Measurements from ENCODE around the gene NPR3. TPM values are rescaled to one million over a fixed set of nuclear protein-coding genes. Genes with fewer than 3 reads are reported as not detected.

Gene NPR3
- total and polyA plus RNA-seq, 2 donors (not counting 1 experiment from before 2014, with no cell fraction given): 14.9 to 87.3 TPM

GRCh38 chr5:32812399-32812798, 101.3 kb downstream of the NPR3 start:
- no peak overlapping the region for H3K27ac ChIP-seq (ENCODE audit: insufficient read depth, low read length)
- H3K9me3 ChIP-seq (ENCODE audit: control insufficient read depth, insufficient read depth, low read depth, low read length): no peaks in the 10 kb centered on the region
- TF ChIP-seq CTCF (conservative IDR thresholded peaks at IDR 0.05 in 1 of 2, IDR thresholded peaks at IDR 0.05 in 1 of 2; ENCODE audit: low read depth in 1 of 2, low read length in 2 of 2): no peak
- TF ChIP-seq EZH2 (IDR thresholded peaks at IDR 0.05; ENCODE audit: low read length, missing control alignments): no peak
- H3K36me3 ChIP-seq (ENCODE audit: control insufficient read depth, insufficient read depth, low read length): no peaks in the 10 kb centered on the region
- H3K4me1 ChIP-seq (ENCODE audit: control insufficient read depth, extremely low read depth, insufficient read depth, low read length): peaks cover 6% of the 10 kb centered on the region
- H3K4me2 ChIP-seq (ENCODE audit: extremely low read depth, insufficient read depth, low read length): no peak overlapping the region
- H4K20me1 ChIP-seq (ENCODE audit: control insufficient read depth, extremely low read depth, insufficient read depth, low read length): no peaks in the 10 kb centered on the region
- H3K27me3 ChIP-seq (ENCODE audit: control insufficient read depth, insufficient read depth, low read length): no peaks in the 10 kb centered on the region
- H2AFZ ChIP-seq (ENCODE audit: low read length): no peak overlapping the region
- H3K9ac ChIP-seq (ENCODE audit: insufficient read depth, low read length): no peak overlapping the region
- DNase-seq (ENCODE audit: low read depth in 2 of 2): no peak
- no peaks in the 10 kb centered on the region for H3K79me2 ChIP-seq (ENCODE audit: control insufficient read depth, insufficient read depth, low read length)
- H3K4me3 ChIP-seq (replicated peaks in 1 of 4; ENCODE audit: control extremely low read depth in 1 of 4, insufficient read depth in 1 of 4, low read depth in 3 of 4, low read length in 4 of 4): no peak overlapping the region

- peak; percentile 18 to 19 for DNase-seq (ENCODE audit: low read depth in 2 of 2)
- no peaks in the 10 kb centered on the region for H4K20me1 ChIP-seq (ENCODE audit: control insufficient read depth, extremely low read depth, insufficient read depth, low read length)
- H3K4me3 ChIP-seq (replicated peaks in 1 of 4; ENCODE audit: control extremely low read depth in 1 of 4, insufficient read depth in 1 of 4, low read depth in 3 of 4, low read length in 4 of 4): no peak overlapping the region
- no peaks in the 10 kb centered on the region for H3K36me3 ChIP-seq (ENCODE audit: control insufficient read depth, insufficient read depth, low read length)
- no peaks in the 10 kb centered on the region for H3K79me2 ChIP-seq (ENCODE audit: control insufficient read depth, insufficient read depth, low read length)
- H3K9ac ChIP-seq (ENCODE audit: insufficient read depth, low read length): no peak overlapping the region
- no peak overlapping the region for H2AFZ ChIP-seq (ENCODE audit: low read length)
- no peak for TF ChIP-seq CTCF (conservative IDR thresholded peaks at IDR 0.05 in 1 of 2, IDR thresholded peaks at IDR 0.05 in 1 of 2; ENCODE audit: low read depth in 1 of 2, low read length in 2 of 2)
- no peak for TF ChIP-seq EZH2 (IDR thresholded peaks at IDR 0.05; ENCODE audit: low read length, missing control alignments)
- no peaks in the 10 kb centered on the region for H3K27me3 ChIP-seq (ENCODE audit: control insufficient read depth, insufficient read depth, low read length)
- peaks cover 6% of the 10 kb centered on the region for H3K4me1 ChIP-seq (ENCODE audit: control insufficient read depth, extremely low read depth, insufficient read depth, low read length)
- H3K27ac ChIP-seq (ENCODE audit: insufficient read depth, low read length): no peak overlapping the region
- H3K4me2 ChIP-seq (ENCODE audit: extremely low read depth, insufficient read depth, low read length): no peak overlapping the region
- no peaks in the 10 kb centered on the region for H3K9me3 ChIP-seq (ENCODE audit: control insufficient read depth, insufficient read depth, low read depth, low read length)
These were observed 103.0 kb downstream of the NPR3 start for GRCh38 chr5:32814141-32814540.

- H3K9ac ChIP-seq (ENCODE audit: insufficient read depth, low read length): no peak overlapping the region
- peak; percentile 88 for DNase-seq (ENCODE audit: low read depth in 2 of 2)
- no peak overlapping the region for H2AFZ ChIP-seq (ENCODE audit: low read length)
- H3K4me1 ChIP-seq (ENCODE audit: control insufficient read depth, extremely low read depth, insufficient read depth, low read length): peaks cover 6% of the 10 kb centered on the region
- TF ChIP-seq CTCF (conservative IDR thresholded peaks at IDR 0.05 in 1 of 2, IDR thresholded peaks at IDR 0.05 in 1 of 2; ENCODE audit: low read depth in 1 of 2, low read length in 2 of 2) (no peak), EZH2 (IDR thresholded peaks at IDR 0.05; ENCODE audit: low read length, missing control alignments) (no peak)
- no peaks in the 10 kb centered on the region for H3K9me3 ChIP-seq (ENCODE audit: control insufficient read depth, insufficient read depth, low read depth, low read length)
- H3K36me3 ChIP-seq (ENCODE audit: control insufficient read depth, insufficient read depth, low read length): no peaks in the 10 kb centered on the region
- no peak overlapping the region for H3K4me3 ChIP-seq (replicated peaks in 1 of 4; ENCODE audit: control extremely low read depth in 1 of 4, insufficient read depth in 1 of 4, low read depth in 3 of 4, low read length in 4 of 4)
- no peaks in the 10 kb centered on the region for H4K20me1 ChIP-seq (ENCODE audit: control insufficient read depth, extremely low read depth, insufficient read depth, low read length)
- no peaks in the 10 kb centered on the region for H3K27me3 ChIP-seq (ENCODE audit: control insufficient read depth, insufficient read depth, low read length)
- no peak overlapping the region for H3K4me2 ChIP-seq (ENCODE audit: extremely low read depth, insufficient read depth, low read length)
- no peaks in the 10 kb centered on the region for H3K79me2 ChIP-seq (ENCODE audit: control insufficient read depth, insufficient read depth, low read length)
- H3K27ac ChIP-seq (ENCODE audit: insufficient read depth, low read length): no peak overlapping the region
These were observed 103.5 kb downstream of the NPR3 start for GRCh38 chr5:32814620-32815019.

All from fibroblast of lung (primary cell).